ENCODE data around the gene TARDBP.
"Not testable (repeated sequence)": the region's sequence is repeated elsewhere in the genome, so short reads cannot be mapped to it uniquely, and the experiment has no call there.

Gene TARDBP

DNA sequence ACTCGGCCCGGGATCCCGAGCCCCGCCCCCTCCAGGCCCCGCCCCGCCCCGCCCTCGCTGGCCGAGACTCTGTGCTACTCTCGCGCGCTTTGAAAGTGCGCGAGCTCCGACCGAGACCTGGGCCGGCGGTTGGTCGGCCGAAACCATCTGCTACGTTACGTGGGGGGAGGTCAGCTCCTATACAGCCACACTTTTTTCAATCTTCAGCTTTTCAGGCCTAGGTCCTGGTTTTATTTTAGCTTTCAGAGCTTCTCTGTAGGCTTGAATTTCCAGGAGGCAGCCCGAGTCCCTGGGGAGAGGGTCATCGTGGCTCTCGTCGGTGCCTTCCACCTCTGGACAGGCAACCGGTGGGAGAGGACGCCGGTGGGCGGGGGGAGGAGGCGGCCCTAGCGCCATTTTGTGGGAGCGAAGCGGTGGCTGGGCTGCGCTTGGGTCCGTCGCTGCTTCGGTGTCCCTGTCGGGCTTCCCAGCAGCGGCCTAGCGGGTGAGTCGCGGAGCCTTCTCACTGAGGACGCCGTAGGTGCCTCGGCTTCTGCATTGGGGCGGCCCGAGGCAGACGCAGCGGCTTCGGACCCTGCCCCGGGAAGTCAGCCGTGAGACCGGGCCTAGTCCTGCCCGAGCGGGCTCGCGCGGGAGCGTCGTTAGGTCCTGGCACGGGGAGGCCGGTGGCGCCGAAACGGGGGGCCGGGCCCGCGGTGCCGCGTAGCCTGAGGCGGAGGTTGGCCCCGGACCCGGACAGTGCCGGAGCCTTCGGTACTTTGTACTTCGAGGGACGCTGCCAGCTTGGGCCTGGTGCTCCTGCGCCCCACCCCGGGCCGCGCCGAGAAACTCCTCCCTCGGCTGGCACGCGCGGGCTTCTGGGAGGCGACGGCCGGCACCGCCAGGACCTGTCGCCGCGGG, at the start of gene TARDBP:
TARDBP (plus strand) TSS at position 395 of the 900 bp plus-strand sequence. CDS start 1,074 bp downstream, outside the sequence.
- DNase-seq: peak; percentile 78 to 92 (median 89)

DNA sequence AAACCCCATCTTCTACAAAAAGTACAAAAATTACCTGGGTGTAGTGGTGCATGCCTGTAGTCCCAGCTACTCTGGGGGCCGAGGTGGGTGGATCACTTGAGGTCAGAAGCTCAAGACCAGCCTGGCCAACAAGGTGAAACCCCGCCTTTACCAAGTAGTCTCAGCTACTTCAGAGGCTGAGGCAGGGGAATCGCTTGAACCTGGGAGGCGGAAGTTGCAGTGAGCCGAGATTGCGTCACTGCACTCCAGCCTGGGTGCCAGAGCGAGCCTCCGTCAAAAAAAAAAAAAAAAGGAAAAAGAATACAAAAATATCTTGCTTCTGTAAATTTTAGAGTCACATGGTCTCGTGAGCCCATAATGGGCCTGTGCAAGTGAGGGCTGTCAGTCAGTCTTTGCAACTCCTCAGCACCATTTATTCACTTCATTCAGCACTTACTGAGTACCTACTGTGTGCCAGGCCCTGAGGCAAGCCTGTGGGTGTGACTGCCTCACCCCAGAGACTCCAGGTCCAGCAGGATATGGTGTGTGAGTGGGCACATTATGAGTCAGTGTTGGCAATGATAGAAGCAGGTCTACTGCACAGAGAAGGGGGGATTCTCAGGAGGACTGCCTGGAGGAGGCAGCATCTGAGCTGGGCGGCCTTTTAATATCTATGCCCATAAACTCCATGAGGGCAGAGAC, 46.8 kb upstream of the TARDBP start:
- DNase-seq: no peak

DNA sequence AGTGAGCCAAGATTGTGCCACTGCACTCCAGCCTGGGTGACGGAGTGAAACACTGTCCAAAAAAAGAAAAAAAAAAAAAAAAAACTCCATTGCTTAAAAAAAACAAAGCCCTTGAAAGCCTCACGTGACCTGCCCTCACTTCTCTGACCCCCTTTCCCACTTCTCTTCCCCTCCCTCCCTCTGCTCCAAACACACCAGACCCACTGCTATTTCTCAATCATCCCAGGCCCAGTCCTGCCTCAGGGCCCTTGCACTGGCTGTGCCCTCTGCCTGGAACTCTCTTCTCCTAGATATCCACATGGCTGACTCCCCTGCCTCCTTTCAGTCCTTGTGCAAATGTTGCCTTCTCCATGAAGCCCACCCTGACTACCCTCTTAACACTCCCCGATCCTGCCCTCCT, 45.4 kb upstream of the TARDBP start:
- DNase-seq: no peak

DNA sequence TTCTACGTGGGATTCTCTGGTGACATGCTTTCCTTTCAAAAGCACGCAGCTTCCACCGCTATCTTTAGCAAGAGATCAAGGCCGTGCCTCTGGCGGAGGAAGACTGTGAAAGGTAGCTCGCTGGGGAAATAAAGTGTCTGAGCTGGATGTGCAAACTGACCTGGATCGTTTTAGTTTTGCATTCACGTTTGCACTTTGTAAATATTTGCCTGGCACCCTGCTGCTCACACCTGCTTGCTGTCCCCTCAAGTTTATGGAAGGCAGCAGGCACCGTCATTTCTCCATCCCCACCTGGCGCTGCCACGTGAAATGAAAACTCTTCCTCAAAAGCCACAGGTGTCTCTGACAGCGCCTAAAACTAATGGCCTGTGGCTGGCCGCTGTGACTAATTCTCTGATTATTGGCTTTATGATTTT, 44.0 kb upstream of the TARDBP start:
- no peak for DNase-seq

DNA sequence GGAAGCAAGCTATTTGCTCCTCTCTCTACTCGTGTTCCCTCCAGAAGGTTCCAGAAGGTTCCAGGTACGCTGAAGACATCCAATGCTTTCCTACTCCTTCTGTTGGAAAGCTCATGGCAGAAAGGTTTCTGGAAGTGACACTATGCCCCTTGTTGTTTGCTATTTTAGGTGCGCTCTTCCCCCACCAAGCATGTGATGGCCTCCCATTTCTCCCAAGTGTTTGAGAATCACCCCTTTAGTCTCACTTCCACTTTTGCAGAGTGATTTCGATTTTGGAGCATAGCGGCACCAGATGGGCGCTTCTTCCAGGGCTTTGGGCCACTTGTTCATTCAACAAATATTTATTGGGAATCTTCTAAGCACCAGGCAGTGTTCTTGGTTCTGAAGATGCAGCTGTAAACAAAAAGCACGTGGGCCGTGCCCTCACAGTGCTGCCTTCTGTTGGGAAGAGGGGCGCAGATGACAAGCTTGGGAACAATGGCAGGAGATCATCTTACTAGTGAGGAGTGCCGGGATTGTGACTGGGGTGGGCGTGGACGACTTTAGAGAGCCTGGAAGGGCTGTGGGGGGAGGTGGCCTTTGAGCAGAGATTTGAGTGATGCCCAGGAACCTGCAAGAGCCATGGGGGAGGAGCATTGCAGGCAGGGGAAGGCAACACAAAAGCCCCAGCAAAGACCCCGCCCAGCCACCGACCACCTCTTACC, 43.0 kb upstream of the TARDBP start:
- no peak for DNase-seq

DNA sequence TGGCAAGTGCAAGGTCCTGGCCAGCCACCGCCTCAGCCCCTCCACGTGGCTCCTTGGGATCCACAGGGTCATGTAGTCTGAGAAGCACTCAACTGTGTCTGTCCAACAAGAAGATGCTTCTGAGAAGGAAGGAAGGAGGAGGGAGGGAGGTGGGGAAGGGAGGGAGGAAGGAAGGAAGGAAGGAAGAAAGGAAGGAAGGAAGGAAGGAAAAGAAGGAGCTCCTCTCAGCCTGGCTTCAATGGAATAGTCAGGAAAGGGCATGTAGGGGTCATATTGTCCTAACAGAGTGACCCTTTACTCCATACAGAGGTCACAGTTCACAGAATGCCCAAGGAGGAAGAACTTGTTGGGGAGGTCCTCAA, 42.5 kb upstream of the TARDBP start:
- DNase-seq: no peak

DNA sequence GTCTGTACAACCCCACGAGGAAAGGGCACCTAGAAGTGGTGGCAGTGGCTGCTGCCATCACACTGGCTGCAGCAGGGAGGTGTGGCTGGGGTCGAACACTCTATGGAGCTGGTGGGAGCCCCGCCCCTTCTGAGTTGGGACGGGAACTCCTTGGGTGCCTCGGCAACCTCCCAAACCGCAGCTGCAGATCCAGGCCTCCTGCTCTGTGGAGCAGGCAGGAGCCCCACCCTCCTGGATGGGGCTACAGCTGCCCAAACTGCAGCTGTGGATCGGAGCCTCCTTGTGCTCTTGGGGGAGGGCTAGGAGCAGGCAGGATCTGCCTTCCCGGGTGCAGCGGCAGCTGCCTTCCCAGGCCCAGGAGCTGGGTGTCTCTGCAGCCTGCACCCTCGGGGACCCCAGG, 38.9 kb upstream of the TARDBP start:
- DNase-seq: no peak

DNA sequence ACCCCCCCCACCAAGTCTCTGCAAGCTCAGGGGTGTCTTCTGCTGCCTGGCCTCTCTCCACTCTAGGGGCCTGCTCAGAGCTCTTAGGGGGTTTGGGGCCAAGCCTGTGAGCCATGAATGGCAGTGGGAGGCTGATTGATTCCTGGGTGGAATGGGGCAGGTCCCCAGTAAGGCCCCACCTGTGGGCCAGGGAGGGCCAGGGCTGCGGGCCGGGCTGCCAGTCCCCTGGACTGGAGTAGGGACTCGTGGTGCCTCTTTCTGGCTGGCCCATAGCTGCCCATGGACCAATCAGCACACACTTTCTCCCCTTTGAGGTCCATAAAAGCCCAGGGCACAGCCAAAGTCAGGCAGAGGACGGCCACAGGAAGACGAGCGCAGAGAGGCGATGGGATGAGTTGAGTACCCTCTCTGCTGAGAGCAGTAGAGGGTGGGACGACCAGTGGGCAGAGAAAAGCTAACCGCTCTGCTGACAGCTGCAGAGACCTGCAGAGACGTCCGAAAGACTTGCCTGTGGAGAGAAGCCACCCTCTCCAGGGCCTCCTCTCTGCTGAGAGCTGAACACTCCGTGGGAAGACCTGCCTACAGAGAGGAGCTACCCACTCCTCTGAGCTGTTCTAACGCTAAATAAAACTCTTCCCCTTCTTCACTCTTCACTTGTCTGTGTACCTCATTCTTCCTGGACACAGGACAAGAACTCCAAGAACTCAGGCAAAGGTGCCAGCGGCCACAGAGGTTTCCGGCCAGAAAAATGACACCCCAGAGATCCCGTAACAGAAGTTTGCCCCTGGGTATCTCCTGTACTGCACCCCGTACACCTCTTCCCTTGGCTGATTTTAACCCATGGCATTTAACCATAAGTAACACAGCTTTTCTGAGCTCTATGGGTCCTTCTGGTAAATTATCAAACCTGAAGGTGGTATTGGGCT, 38.2 kb upstream of the TARDBP start:
- DNase-seq: no peak

DNA sequence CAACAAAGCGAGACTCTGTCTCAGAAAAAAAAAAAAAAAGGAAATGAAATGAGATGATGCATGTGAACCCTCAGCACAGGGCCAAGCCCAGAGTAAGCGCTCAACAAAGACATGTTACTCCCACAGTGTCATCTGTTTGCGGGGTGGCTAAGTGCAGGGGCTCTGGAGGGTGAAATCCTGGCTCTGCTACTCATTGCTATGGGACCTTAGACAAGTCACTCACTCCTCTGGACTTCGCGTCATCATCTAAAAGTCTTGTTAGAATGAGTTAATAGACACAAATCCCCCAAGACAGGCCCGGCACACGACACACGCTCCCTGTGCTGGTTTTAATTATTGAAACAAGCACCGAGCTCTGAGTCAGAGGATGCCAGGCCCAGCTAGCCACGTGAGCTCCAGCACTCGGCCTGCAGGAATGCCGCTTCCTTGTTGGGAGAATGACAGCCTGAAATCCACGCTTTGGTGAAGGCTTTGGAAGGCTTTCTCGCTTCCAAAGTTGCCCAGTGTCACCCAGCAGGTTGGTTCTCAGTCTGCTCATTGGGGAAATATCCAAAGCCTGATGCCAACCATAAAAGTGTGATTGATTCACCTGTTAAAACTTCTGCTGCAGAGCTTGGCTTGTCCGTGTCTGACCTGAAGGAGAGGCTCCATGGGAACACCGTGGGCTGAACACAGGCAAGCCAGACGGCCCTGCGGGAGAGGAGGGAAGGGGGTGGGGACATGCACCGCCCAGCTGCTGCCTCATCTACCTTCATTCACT, 36.7 kb upstream of the TARDBP start:
- DNase-seq: no peak

DNA sequence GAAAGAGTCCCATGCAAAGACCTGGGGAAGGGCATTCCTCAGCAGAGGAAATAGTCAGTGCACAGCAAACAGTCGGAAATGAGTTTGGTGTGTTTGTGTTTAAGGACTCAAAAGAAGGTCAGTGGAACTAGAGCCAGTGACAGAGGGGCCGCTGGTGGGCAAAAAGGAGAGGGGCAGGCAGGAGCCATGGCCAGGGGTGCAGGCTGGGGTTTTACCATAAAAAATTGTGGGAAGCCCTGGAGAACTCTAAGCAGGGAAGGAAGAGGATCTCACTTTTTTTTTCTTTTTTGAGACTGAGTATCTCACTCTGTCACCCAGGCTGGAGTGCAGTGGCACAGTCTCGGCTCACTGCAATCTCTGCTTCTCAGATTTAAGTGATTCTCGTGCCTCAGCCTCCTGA, 33.7 kb upstream of the TARDBP start:
- DNase-seq: no peak

DNA sequence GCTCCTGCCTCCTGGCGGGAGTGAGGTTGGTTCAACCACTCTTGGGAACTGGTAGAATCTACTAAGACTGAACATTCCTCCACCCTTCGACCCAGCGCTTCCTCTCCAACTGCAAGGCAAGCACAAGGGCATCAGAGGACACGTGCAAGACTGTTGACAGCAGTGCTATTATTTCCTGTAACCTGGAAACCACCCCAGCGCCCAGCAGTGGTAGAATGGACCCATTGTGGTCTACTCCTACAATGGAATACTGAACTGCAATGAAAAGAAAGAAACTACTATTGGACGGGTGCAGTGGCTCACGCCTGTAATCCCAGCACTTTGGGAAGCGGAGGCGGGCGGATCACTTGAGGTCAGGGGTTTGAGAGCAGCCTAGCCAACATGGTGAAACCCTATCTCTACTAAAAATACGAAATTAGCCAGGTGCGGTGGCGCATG, 33.0 kb upstream of the TARDBP start:
- DNase-seq: no peak

DNA sequence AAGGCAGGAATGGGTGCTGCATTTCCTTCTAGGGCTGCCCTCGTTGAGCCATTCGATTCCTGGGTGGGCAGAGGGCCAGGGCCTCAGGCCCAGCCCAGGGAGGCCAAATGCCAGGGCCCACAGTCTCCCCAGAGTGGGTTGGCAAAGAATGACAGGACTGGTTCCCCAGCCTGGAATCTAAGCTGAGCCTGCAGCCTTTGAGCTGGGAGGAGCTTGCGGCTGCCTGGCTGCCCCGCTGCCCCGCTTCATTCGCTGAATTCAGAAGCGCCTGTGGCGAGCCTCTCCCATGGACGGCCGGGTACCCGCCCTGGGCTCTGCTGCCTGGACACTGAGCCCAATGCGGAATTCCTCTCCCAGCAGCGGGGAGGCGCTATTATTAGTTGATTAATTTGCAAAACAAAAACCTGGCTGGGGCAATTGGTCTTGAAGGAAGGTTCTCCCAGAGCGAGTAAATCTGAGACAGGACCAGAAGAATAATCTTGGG, 32.3 kb upstream of the TARDBP start:
- DNase-seq: no peak

DNA sequence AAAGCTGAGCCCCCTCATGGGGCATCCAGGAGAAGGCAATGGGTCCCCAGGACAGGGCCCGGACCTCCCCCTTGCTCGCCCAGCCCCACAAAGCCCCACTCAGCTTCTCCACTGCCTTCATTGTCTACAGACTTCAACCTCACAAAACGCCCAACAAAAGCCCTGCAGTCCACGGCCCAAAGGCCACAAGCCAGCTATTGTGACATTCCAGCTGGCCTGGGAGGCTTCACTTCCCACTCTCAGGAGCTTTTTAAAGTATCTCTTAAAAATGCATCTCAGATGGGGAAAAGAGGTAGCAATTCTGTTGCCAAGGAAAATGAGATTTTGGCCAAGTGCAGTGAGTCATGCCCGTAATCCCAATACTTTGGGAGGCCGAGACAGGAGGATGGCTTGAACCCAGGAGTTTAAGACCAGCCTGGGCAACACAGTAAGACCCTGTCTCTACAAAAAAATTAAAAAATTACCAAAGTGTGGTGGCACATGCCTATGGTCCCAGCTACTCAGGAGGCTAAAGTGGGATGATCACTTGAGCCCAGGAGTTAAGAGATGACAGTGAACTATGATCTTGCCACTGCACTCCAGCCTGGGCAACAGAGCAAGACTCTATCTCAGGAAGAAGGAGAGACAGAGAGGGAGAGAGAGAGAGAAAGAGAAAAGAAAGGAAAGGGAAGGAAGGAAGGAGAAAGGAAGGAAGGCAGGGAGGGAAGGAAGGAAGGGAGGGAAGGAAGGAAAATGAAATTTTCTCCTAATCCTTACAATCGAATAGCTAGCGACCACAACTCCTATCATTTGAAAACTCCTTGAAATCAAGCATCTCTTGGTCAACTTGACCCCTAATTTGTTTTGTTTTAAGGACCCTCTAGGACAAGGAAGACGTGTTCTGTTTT, 31.4 kb upstream of the TARDBP start:
- no peak for DNase-seq

DNA sequence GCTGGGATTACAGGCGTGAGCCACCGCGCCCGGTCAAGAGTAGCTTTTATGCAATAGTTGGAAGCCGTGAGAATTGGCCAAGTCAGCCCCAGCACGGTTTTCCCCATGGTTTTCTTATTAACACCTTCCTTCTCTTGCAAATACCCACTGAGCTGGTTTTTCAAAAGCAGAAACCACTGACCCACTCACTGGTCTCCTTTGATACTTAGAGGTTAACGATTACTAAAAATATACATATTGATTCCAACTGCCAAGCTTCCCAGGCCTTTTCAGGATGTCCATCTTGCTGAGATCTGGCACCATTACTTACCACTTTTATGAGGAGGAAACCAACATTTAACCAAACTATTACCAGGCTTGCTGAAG, 25.9 kb upstream of the TARDBP start:
- DNase-seq: no peak

DNA sequence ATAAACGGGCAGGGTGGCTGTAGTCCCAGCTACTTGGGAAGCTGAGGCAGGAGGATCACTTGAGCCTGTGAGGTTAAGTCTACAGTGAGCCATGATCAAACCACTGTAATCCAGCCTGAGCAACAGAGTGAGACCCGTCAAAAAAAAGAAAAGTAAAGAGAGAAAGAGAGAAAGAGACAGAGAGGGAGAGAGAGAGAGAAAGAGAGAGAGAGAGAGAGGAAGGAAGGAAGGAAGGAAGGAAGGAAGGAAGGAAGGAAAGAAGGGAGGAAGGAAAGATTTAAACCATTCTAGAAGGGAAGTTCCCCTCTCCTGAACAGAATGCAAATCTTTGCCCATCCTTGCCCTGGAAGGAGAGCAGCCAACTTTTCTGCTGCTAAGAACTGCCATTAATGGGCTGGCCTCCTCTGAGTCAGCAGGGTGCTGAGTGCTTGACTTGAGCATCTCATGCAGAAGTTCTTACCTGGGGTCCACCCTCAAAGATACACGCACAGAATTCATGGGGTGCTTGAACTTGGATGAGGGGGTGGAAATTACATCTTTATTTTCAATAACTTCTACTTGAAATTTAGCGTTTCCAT, 24.5 kb upstream of the TARDBP start:
- DNase-seq: no peak

DNA sequence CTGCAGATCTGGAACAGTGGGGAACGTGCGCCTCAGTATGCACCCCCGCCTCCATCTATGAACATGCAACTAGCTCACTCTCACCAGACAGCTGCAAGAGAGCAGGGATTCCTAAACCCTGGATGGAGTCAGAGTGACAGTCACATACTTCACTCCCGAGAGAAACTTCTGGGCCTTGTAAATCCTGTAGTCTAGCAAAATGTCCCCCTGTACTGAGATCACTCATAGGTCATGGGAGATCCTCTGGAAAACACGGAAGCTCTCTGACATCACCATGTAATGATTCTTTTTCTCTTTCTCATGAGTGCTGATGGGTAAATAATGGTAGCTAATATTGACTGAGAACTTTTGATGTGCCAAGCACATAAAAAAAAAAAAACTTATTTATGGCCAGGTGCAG, 23.4 kb upstream of the TARDBP start:
- DNase-seq: no peak

DNA sequence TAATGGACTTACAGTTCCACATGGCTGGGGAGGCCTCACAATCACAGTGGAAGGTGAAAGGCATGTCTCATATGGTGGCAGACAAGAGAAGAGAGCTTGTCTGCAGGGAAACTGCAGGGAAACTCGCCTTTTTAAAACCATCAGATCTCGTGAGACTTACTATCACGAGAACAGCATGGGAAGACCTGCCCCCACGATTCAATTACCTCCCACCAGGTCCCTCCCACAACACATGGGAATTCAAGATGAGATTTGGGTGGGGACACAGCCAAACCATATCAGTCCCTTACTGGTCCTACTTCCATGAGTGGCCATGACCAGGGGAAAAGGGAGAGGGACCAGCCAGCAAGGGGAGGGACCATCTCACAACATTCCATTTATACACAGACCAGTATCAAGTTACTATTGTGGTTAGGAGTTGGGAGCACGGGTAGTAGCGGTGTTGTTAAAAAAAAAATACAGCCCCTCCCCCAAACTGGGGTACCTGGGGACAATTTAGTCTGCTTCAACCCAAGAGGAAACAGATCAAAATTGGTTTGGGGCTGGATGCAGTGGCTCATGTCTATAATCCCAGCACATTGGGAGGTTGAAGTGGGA, 22.4 kb upstream of the TARDBP start:
- not testable (repeated sequence) for DNase-seq

DNA sequence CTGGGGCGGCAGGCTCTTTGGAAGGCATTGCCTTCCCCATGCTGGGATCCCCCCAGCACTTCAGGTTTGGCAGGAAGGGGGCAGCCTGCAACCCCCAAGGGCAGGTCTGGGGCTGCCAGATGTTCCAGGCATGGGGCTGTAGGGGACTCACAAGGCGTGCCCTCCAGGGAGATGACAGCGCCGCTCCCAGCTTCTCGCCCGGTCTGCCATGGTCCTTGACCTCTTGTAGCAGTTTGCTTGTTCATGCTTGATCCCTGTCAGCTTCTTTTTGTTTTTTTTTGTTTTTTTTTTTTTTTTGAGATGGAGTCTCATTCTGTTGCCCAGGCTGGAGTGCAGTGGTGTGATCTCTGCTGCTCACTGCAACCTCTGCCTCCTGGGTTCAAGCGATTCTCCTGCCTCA, 21.6 kb upstream of the TARDBP start:
- no peak for DNase-seq

DNA sequence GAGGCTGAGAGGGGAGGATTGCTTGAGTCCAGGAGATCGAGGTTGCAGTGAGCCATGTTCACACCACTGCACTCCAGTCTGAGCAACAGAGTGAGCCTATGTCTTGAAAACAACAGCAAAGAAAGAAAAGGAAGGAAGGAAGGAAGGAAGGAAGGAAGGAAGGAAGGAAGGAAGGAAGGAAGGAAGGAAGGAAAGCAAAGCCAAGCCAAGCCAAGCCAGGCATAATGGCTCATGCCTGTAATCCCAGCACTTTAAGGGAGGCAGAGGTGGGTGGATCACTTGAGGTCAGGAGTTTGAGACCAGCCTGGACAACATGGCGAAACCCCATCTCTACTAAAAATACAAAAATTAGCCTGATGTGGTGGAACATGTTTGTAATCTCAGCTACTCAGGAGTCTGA, 20.4 kb upstream of the TARDBP start:
- DNase-seq: not testable (repeated sequence)

DNA sequence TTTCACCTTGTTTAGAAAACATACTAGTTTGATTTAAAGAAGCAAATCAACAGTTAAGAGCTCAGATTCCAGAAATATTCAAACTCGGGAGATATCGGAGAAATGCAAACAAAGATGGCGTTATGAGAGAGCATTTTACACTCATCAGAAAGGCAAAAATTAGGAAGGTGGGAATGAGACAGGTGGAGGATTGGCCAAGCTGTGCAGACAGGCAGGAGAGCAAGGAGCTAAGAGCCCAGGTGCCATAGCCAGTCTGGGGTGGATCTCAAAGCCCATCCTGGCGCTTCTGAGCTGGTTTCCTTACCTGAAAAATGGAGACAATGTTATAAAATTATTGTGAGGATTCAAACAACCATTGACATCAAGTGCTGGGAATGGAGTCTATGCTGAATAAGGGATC, 19.6 kb upstream of the TARDBP start:
- DNase-seq: no peak

All from activated naive CD4-positive, alpha-beta T cell (primary cell).